Epidermal melanocyte (primary cell): Measurements from ENCODE around the gene KCNK18.
"Not testable (repeated sequence)": the region's sequence is repeated elsewhere in the genome, so short reads cannot be mapped to it uniquely, and the experiment has no call there.

ENCODE experiments used
- DNase-seq: peaks from one replicate; pipeline ENCODE4 v3.0.0; 2011; ENCODE audit warnings: low spot score; ENCODE audit not compliant: insufficient read length

Gene KCNK18

GRCh38 chr10:117170244-117170643 lies 27.0 kb upstream of the KCNK18 start:
- no peak for DNase-seq

GRCh38 chr10:117174439-117175214 lies 22.7 kb upstream of the KCNK18 start:
- DNase-seq: peak; percentile 68

GRCh38 chr10:117175215-117175900 lies 21.9 kb upstream of the KCNK18 start:
- no peak for DNase-seq

- peak; percentile 81 for DNase-seq
These were observed 21.3 kb upstream of the KCNK18 start for GRCh38 chr10:117175901-117176534.

GRCh38 chr10:117178190-117178589 lies 19.1 kb upstream of the KCNK18 start:
- no peak for DNase-seq

GRCh38 chr10:117184296-117184695 lies 13.0 kb upstream of the KCNK18 start:
- no peak for DNase-seq

- DNase-seq: no peak
These were observed 12.5 kb upstream of the KCNK18 start for GRCh38 chr10:117184821-117185220.

GRCh38 chr10:117185817-117186216 lies 11.5 kb upstream of the KCNK18 start:
- DNase-seq: not testable (repeated sequence)

- no peak for DNase-seq
These were observed 10.3 kb upstream of the KCNK18 start for GRCh38 chr10:117186832-117187615.

- DNase-seq: no peak
These were observed 8.9 kb upstream of the KCNK18 start for GRCh38 chr10:117188371-117188770.

GRCh38 chr10:117189557-117189956 lies 7.7 kb upstream of the KCNK18 start:
- no peak for DNase-seq

- DNase-seq: no peak
These were observed 799 bp downstream of the KCNK18 start for GRCh38 chr10:117198088-117198487.

- no peak for DNase-seq
These were observed 4.5 kb downstream of the KCNK18 start for GRCh38 chr10:117201826-117202225.

GRCh38 chr10:117204316-117204715 lies 7.0 kb downstream of the KCNK18 start:
- DNase-seq: no peak

- DNase-seq: no peak
These were observed 14.9 kb downstream of the KCNK18 start for GRCh38 chr10:117212176-117212575.

GRCh38 chr10:117214401-117214800 lies 17.1 kb downstream of the KCNK18 start:
- no peak for DNase-seq

- DNase-seq: no peak
These were observed 17.8 kb downstream of the KCNK18 start for GRCh38 chr10:117215079-117215478.

GRCh38 chr10:117216028-117216427 lies 18.7 kb downstream of the KCNK18 start:
- no peak for DNase-seq

- peak; percentile 83 for DNase-seq
These were observed 19.4 kb downstream of the KCNK18 start for GRCh38 chr10:117216611-117217195.

- no peak for DNase-seq
These were observed 20.0 kb downstream of the KCNK18 start for GRCh38 chr10:117217196-117217761.

GRCh38 chr10:117218654-117219053 lies 21.4 kb downstream of the KCNK18 start:
- DNase-seq: no peak
